ENCODE measurements around the gene CLDND2.

DNA sequence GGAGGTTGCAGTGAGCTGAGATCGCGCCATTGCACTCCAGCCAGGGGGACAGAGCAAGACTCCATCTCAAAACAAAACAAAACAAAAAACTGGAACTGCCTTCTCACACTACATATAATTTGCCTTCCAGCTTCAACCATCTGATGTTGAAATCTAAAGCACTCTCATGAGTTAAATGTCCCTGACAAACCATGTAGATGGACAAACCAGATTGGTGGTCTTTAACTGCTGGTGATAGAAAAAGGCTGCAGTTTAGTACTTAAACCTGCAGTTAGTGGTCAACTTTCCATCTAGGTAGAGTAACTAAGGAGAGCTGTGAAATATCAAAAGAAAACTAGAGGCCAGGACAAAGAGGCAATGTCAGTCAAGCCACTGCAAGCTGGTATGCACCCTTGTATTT lies 27.4 kb upstream of the CLDND2 start:
- TF ChIP-seq POLR2A (IDR thresholded peaks at IDR 0.05; ENCODE audit: low read depth, low read length), result no peak
- TF ChIP-seq, protein P1, sequence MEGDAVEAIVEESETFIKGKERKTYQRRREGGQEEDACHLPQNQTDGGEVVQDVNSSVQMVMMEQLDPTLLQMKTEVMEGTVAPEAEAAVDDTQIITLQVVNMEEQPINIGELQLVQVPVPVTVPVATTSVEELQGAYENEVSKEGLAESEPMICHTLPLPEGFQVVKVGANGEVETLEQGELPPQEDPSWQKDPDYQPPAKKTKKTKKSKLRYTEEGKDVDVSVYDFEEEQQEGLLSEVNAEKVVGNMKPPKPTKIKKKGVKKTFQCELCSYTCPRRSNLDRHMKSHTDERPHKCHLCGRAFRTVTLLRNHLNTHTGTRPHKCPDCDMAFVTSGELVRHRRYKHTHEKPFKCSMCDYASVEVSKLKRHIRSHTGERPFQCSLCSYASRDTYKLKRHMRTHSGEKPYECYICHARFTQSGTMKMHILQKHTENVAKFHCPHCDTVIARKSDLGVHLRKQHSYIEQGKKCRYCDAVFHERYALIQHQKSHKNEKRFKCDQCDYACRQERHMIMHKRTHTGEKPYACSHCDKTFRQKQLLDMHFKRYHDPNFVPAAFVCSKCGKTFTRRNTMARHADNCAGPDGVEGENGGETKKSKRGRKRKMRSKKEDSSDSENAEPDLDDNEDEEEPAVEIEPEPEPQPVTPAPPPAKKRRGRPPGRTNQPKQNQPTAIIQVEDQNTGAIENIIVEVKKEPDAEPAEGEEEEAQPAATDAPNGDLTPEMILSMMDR (conservative IDR thresholded peaks at IDR 0.05; ENCODE audit: low read depth, low read length), result no peak
- TF ChIP-seq MAZ (IDR thresholded peaks at IDR 0.05; ENCODE audit: borderline replicate concordance, low read depth, low read length), result no peak
- TF ChIP-seq CHD1 (IDR thresholded peaks at IDR 0.05; ENCODE audit: low read depth, low read length), result no peak
- TF ChIP-seq RAD21 (IDR thresholded peaks at IDR 0.05; ENCODE audit: low read length), result no peak
